Esophagus squamous epithelium (tissue), 4 donors: Measurements from ENCODE around the gene NAT9.

Experiments used
- POLR2A ChIP-seq, 4 donors: fragments of 450-650 bp; IDR thresholded peaks; one replicate each; pipeline ENCODE4 v1.6.1; 2017; ENCODE audit warnings: antibody characterized with exemption in 4 of 4, mild to moderate bottlenecking in 4 of 4, moderate library complexity in 3 of 4
- TF ChIP-seq, protein P1 (sequence below), 6 experiments: fragments of 450-650 bp in 4 of 6; fragments of 200-600 bp in 2 of 6; sonication (generic) in 2 of 6; IDR thresholded peaks; one replicate each; pipeline ENCODE4 v1.5.1; 2016 to 2019; ENCODE audit warnings: antibody characterized with exemption in 6 of 6, mild to moderate bottlenecking in 4 of 6, moderate library complexity in 4 of 6

- TF ChIP-seq, protein P1, sequence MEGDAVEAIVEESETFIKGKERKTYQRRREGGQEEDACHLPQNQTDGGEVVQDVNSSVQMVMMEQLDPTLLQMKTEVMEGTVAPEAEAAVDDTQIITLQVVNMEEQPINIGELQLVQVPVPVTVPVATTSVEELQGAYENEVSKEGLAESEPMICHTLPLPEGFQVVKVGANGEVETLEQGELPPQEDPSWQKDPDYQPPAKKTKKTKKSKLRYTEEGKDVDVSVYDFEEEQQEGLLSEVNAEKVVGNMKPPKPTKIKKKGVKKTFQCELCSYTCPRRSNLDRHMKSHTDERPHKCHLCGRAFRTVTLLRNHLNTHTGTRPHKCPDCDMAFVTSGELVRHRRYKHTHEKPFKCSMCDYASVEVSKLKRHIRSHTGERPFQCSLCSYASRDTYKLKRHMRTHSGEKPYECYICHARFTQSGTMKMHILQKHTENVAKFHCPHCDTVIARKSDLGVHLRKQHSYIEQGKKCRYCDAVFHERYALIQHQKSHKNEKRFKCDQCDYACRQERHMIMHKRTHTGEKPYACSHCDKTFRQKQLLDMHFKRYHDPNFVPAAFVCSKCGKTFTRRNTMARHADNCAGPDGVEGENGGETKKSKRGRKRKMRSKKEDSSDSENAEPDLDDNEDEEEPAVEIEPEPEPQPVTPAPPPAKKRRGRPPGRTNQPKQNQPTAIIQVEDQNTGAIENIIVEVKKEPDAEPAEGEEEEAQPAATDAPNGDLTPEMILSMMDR (IDR thresholded peaks at IDR 0.05) = no peak
- TF ChIP-seq POLR2A (IDR thresholded peaks at IDR 0.05) = no peak
Measured at GRCh38 chr17:74777901-74778515, 1.9 kb upstream of the NAT9 start.
